IMR-90 (cell line): ENCODE results near the gene PHIP. TPM values are rescaled to one million over a fixed set of nuclear protein-coding genes. Genes with fewer than 3 reads are reported as not detected.

ENCODE experiments used
- ATAC-seq: fragments of 200-7000 bp; cut with Tn5 transposase; 2 replicates; pipeline ENCODE4 v1.9.1; 2020; ENCODE audit warnings: low read depth, mild to moderate bottlenecking, moderate library complexity
- BruUV-seq: library from RNA; stranded (reverse); fragments of 400-500 nt; replicated peaks from 2 replicates; lab custom pipeline; 2021; lab: Mats Ljungman, UMichigan
- CTCF ChIA-PET: fragments of 300-600 bp; formaldehyde crosslinking; extraction: SDS; loops from one replicate; lab custom pipeline; 2021; ENCODE audit warnings: antibody characterized with exemption; lab: Yijun Ruan, JAX
- POLR2A ChIA-PET: fragments of 300-600 bp; sonication (Branson Sonifier 250); formaldehyde crosslinking; loops from one replicate; lab custom pipeline; 2022; ENCODE audit warnings: antibody characterized with exemption; ENCODE audit not compliant: unreplicated experiment; lab: Charles Lee
- DNase-seq: peaks from one replicate; pipeline ENCODE4 v3.0.0; 2013
- H2AFZ ChIP-seq: replicated peaks from 2 replicates; pipeline ENCODE3; 2013; ENCODE audit warnings: low read length, mild to moderate bottlenecking; ENCODE audit not compliant: poor library complexity
- H2AK5ac ChIP-seq: 2 replicates; pipeline ENCODE4 v1.6.1; 2013; ENCODE audit warnings: low read depth, low read length, inconsistent platforms
- H2AK9ac ChIP-seq: replicated peaks from 2 replicates; pipeline ENCODE3; 2013; ENCODE audit warnings: mild to moderate bottlenecking, low read depth, low read length, moderate library complexity; ENCODE audit not compliant: poor library complexity
- H2BK120ac ChIP-seq: 2 replicates; pipeline ENCODE4 v1.6.1; 2013; ENCODE audit warnings: low read depth, low read length, inconsistent platforms
- H2BK15ac ChIP-seq: 3 replicates; pipeline ENCODE4 v1.6.1; 2013; ENCODE audit warnings: low read depth, low read length, inconsistent platforms
- H2BK20ac ChIP-seq: 2 replicates; pipeline ENCODE4 v1.6.1; 2013; ENCODE audit warnings: low read depth, mild to moderate bottlenecking, inconsistent platforms, low read length, moderate library complexity
- H2BK5ac ChIP-seq: 2 replicates; pipeline ENCODE4 v1.6.1; 2013; ENCODE audit warnings: mild to moderate bottlenecking, low read depth, low read length, inconsistent platforms; ENCODE audit not compliant: poor library complexity, severe bottlenecking
- H3K14ac ChIP-seq: replicated peaks from 2 replicates; pipeline ENCODE4 v1.6.1; 2013; ENCODE audit warnings: low read depth, low read length, inconsistent platforms
- H3K18ac ChIP-seq: 2 replicates; pipeline ENCODE4 v1.6.1; 2013; ENCODE audit warnings: low read depth, low read length, control low read depth
- H3K23ac ChIP-seq: 2 replicates; pipeline ENCODE4 v1.6.1; 2013; ENCODE audit warnings: low read depth, low read length, inconsistent platforms
- H3K27ac ChIP-seq: 2 replicates; pipeline ENCODE4 v1.5.1; 2013; ENCODE audit warnings: mild to moderate bottlenecking, control low read depth, low read length; ENCODE audit not compliant: insufficient read depth
- H3K27me3 ChIP-seq: 2 replicates; pipeline ENCODE4 v1.6.1; 2013; ENCODE audit warnings: low read length; ENCODE audit not compliant: control insufficient read depth, insufficient read depth
- H3K36me3 ChIP-seq: 2 replicates; pipeline ENCODE4 v1.6.1; 2013; ENCODE audit warnings: low read length, mixed read lengths; ENCODE audit not compliant: control insufficient read depth, insufficient read depth
- H3K4ac ChIP-seq: 2 replicates; pipeline ENCODE4 v1.6.1; 2013; ENCODE audit warnings: low read depth, low read length, inconsistent platforms
- H3K4me1 ChIP-seq: 2 replicates; pipeline ENCODE4 v1.6.1; 2013; ENCODE audit warnings: low read length, mixed read lengths; ENCODE audit not compliant: control insufficient read depth, insufficient read depth
- H3K4me2 ChIP-seq: 2 replicates; pipeline ENCODE4 v1.6.1; 2013; ENCODE audit warnings: low read depth, mild to moderate bottlenecking, control low read depth, low read length, moderate library complexity
- H3K4me3 ChIP-seq: 2 replicates; pipeline ENCODE4 v1.5.1; 2013; ENCODE audit warnings: low read depth, mild to moderate bottlenecking, control low read depth, low read length, moderate library complexity; ENCODE audit not compliant: insufficient read depth
- H3K56ac ChIP-seq: 2 replicates; pipeline ENCODE4 v1.6.1; 2013; ENCODE audit warnings: low read length, inconsistent platforms; ENCODE audit not compliant: insufficient read depth; ENCODE audit errors: extremely low read depth
- H3K79me1 ChIP-seq, 2 experiments: 2 replicates each; pipeline ENCODE4 v1.6.1; 2013; ENCODE audit warnings: low read length in 2 of 2, inconsistent platforms in 1 of 2, low read depth in 1 of 2
- H3K9ac ChIP-seq: 2 replicates; pipeline ENCODE4 v1.6.1; 2013; ENCODE audit warnings: low read depth, low read length, control low read depth
- H3K9me1 ChIP-seq: 2 replicates; pipeline ENCODE4 v1.6.1; 2013; ENCODE audit warnings: low read length, inconsistent platforms; ENCODE audit not compliant: insufficient read depth
- H3K9me3 ChIP-seq: 2 replicates; pipeline ENCODE4 v1.6.1; 2013; ENCODE audit warnings: low read length; ENCODE audit not compliant: control insufficient read depth, insufficient read depth
- H4K20me1 ChIP-seq: 2 replicates; pipeline ENCODE4 v1.6.1; 2013; ENCODE audit warnings: low read length, inconsistent platforms; ENCODE audit not compliant: insufficient read depth
- H4K5ac ChIP-seq: 2 replicates; pipeline ENCODE4 v1.6.1; 2013; ENCODE audit warnings: mild to moderate bottlenecking, low read depth, low read length, control low read depth
- H4K8ac ChIP-seq, 2 experiments: 2 replicates each; pipeline ENCODE4 v1.6.1; 2013; ENCODE audit warnings: low read depth in 2 of 2, low read length in 2 of 2, control low read depth in 1 of 2, inconsistent platforms in 1 of 2
- H4K91ac ChIP-seq: 2 replicates; pipeline ENCODE4 v1.6.1; 2013; ENCODE audit warnings: low read depth, low read length, inconsistent platforms; ENCODE audit not compliant: insufficient read depth
- FOS ChIP-seq: fragments of 150-350 bp; IDR thresholded peaks from 2 replicates; pipeline ENCODE4 v1.6.1; 2016; ENCODE audit warnings: low read depth, low read length
- MAFK ChIP-seq: IDR thresholded peaks from 2 replicates; pipeline ENCODE4 v1.6.1; 2012; ENCODE audit warnings: low read depth, low read length, improper control_type of control experiment
- MAZ ChIP-seq: IDR thresholded peaks from 2 replicates; pipeline ENCODE4 v1.6.1; 2012; ENCODE audit warnings: low read depth, mild to moderate bottlenecking, low read length, improper control_type of control experiment, moderate library complexity, borderline replicate concordance
- NFE2L2 ChIP-seq: fragments of 150-350 bp; IDR thresholded peaks from 2 replicates; pipeline ENCODE4 v1.6.1; 2016; ENCODE audit warnings: low read depth, mild to moderate bottlenecking, low read length
- RCOR1 ChIP-seq: IDR thresholded peaks from 2 replicates; pipeline ENCODE4 v1.6.1; 2012; ENCODE audit warnings: mild to moderate bottlenecking, low read length, improper control_type of control experiment; ENCODE audit not compliant: insufficient replicate concordance
- RFX5 ChIP-seq: IDR thresholded peaks from 2 replicates; pipeline ENCODE4 v1.8.0; 2012; ENCODE audit warnings: low read depth, mild to moderate bottlenecking, low read length, moderate library complexity
- WGBS, 2 experiments: methylation state at CpG; one replicate each; pipeline versions ENCODE4 v1.1.5 to v1.1.7; 2013; ENCODE audit warnings: missing lambda C conversion rate in 2 of 2; ENCODE audit not compliant: insufficient read length in 1 of 2; ENCODE audit errors: extremely low coverage in 2 of 2; 5-methylcytosine and 5-hydroxymethylcytosine counted together
- dilution Hi-C: fragments of 300-500 bp; cut with HindIII; formaldehyde crosslinking; loops from one replicate; pipeline ENCODE4 v1.14.3; 2018; ENCODE audit warnings: low sequenced_read_pairs; ENCODE audit not compliant: unreplicated experiment
- in situ Hi-C: fragments of 300-500 bp; cut with MboI; formaldehyde crosslinking; loops from 3 replicates; pipeline ENCODE4 v1.14.3; 2019; ENCODE audit warnings: low sequenced_read_pairs, inconsistent platforms, mixed read lengths
- intact Hi-C: fragments of 100-400 bp; cut with micrococcal nuclease; formaldehyde crosslinking; loops from 2 replicates; pipeline ENCODE4 v1.10.0; 2022
- polyA plus RNA-seq, 3 experiments: library from polyadenylated mRNA; depleted of rRNA; stranded (reverse); fragments of >200 nt; gene quantifications; 2 replicates each; pipeline ENCODE4 v1.2.3, GENCODE V29; 2012; ENCODE audit warnings: low replicate concordance in 1 of 3
- total RNA-seq: library from RNA; depleted of rRNA; stranded (reverse); fragments of >200 nt; gene quantifications from 2 replicates; pipeline ENCODE4 v1.2.3, GENCODE V29; 2012
- TF ChIP-seq, protein P1 (sequence below): fragments of 150-350 bp; IDR thresholded peaks from 2 replicates; pipeline ENCODE4 v1.6.1; 2017; ENCODE audit warnings: mild to moderate bottlenecking, antibody characterized with exemption, low read length, low read depth

Gene PHIP
- total and polyA plus RNA-seq, 2 of the 4 experiments (the other 2 are of a cell fraction) = 3.4 to 20.4 TPM

DNA sequence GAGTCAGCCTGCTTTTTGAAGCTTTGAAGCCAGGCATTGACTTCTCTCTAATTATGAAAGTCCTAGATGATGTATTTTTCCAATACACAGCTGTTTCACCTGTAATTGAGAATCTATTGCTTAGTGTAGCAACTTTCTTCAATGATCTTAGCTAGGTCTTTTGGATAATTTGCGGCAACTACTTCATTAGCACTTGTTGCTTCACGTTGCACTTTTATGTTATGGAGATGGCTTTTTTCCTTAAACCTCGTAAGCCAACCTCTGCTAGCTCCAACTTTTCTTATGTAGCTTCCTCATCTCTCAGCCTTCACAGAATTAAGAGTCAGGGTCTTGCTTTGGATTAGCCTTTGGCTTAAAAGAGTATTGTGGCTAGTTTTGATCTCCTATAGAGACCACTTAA, 44.8 kb downstream of the PHIP start:
- Histone ChIP-seq H4K8ac (no peak overlapping the region), H3K4ac (no peak overlapping the region), H4K20me1 (peaks cover 13% of the 10 kb centered on the region; the same call in 1 of the 2 replicates), H4K91ac (no peak overlapping the region), H3K14ac (no peak overlapping the region), H3K4me1 (peaks cover 4% of the 10 kb centered on the region), H3K23ac (no peak overlapping the region), H3K9ac (no peak overlapping the region), H2BK120ac (no peak overlapping the region), H3K9me1 (peaks cover 2% of the 10 kb centered on the region; the same call in 1 of the 2 replicates), H3K9me3 (peaks cover 3% of the 10 kb centered on the region; the same call in 1 of the 2 replicates), H3K27me3 (no peaks in the 10 kb centered on the region), H3K4me3 (no peak overlapping the region), H3K18ac (no peak overlapping the region), H3K4me2 (no peak overlapping the region), H3K36me3 (peaks cover 6% of the 10 kb centered on the region), H4K5ac (no peak overlapping the region), H3K79me1 (peaks cover 17 to 18% of the 10 kb centered on the region in 2 experiments), H2BK15ac (no peak overlapping the region), H2BK20ac (no peak overlapping the region), H3K27ac (no peak overlapping the region), H3K56ac (no peak overlapping the region), H2AK9ac (no peak overlapping the region), H2BK5ac (no peak overlapping the region), H2AK5ac (no peak overlapping the region), H2AFZ (no peak overlapping the region)
- TF ChIP-seq NFE2L2 (no peak), RFX5 (no peak), MAZ (no peak), FOS (no peak), RCOR1 (no peak), MAFK (no peak)
- TF ChIP-seq, protein P1, sequence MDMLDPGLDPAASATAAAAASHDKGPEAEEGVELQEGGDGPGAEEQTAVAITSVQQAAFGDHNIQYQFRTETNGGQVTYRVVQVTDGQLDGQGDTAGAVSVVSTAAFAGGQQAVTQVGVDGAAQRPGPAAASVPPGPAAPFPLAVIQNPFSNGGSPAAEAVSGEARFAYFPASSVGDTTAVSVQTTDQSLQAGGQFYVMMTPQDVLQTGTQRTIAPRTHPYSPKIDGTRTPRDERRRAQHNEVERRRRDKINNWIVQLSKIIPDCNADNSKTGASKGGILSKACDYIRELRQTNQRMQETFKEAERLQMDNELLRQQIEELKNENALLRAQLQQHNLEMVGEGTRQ = no peak
- DNase-seq = no peak
- no CpG with 5 or more reads among the region's 3 CpGs for WGBS, 2 experiments
- in situ Hi-C loops (no loop called here), dilution Hi-C loops (no loop called here), intact Hi-C loops (loop anchor here (5.0 kb wide), 1 partner anchor 39 kb away; no protein-coding TSS in a partner anchor)
- no TSS peak for BruUV-seq
- no peak for ATAC-seq
- ChIA-PET CTCF (interaction anchor here (1.2 kb wide), 1 partner anchor 15 kb away, joined by 3 read pairs; no protein-coding TSS in a partner anchor), POLR2A (no interaction called here)
